HCT116 (cell line): ENCODE results near the gene ABCC5. TPM values are rescaled to one million over a fixed set of nuclear protein-coding genes. Genes with fewer than 3 reads are reported as not detected.
"Not testable (repeated sequence)": the region's sequence is repeated elsewhere in the genome, so short reads cannot be mapped to it uniquely, and the experiment has no call there.

Source experiments
- ATAC-seq: fragments of 200-7000 bp; cut with Tn5 transposase; 2 replicates; pipeline ENCODE4 v1.9.1; 2020; ENCODE audit warnings: mild to moderate bottlenecking, moderate library complexity
- BruUV-seq: library from RNA; stranded (reverse); fragments of 400-500 nt; replicated peaks from 2 replicates; lab custom pipeline; 2021; lab: Mats Ljungman, UMichigan
- CTCF ChIA-PET: fragments of 300-600 bp; sonication (Branson Sonifier 250); formaldehyde crosslinking; loops from one replicate; lab custom pipeline; 2021; ENCODE audit warnings: antibody characterized with exemption; lab: Charles Lee
- POLR2A ChIA-PET: fragments of 300-600, 350-600 bp; sonication (Branson Sonifier 250); formaldehyde crosslinking; loops from one replicate; lab custom pipeline; 2021; ENCODE audit warnings: antibody characterized with exemption; lab: Charles Lee
- RAD21 ChIA-PET, 2 experiments: fragments of 300-600 bp; sonication (Branson Sonifier 250); formaldehyde crosslinking; loops; one replicate each; lab custom pipeline; 2023; ENCODE audit warnings: low total read pairs in 2 of 2; ENCODE audit not compliant: uncharacterized antibody in 2 of 2, unreplicated experiment in 2 of 2, low non-redundant PET in 1 of 2; lab: Charles Lee
- DNase-seq: peaks from one replicate; pipeline ENCODE4 v3.0.0-alpha.2; 2010; ENCODE audit warnings: low read depth, low spot score
- H2AFZ ChIP-seq: fragments of 200-600 bp; shearing (Covaris generic), sonication (generic); 2 replicates; pipeline ENCODE4 v1.6.1; 2017; ENCODE audit warnings: low read depth, mixed run types, mixed read lengths, antibody characterized with exemption, low read length; ENCODE audit not compliant: poor library complexity, severe bottlenecking
- H3K27ac ChIP-seq: 2 replicates; pipeline ENCODE4 v1.5.1; 2012; ENCODE audit warnings: low read depth, low read length
- H3K27me3 ChIP-seq: fragments of 200-600 bp; sonication (generic); 2 replicates; pipeline ENCODE4 v1.6.1; 2016; ENCODE audit warnings: mixed run types, low read length, mixed read lengths; ENCODE audit not compliant: insufficient read depth
- H3K36me3 ChIP-seq, 2 experiments: fragments of 200-500 bp in 1 of 2; fragments of 200-600 bp in 1 of 2; sonication (Bioruptor generic) in 1 of 2; sonication (generic) in 1 of 2; 2 replicates each; pipeline versions ENCODE4 v1.5.1 to v1.6.1; 2014 to 2016; ENCODE audit warnings: low read length in 2 of 2, inconsistent platforms in 1 of 2, mixed read lengths in 1 of 2, mixed run types in 1 of 2; ENCODE audit not compliant: insufficient read depth in 2 of 2, control insufficient read depth in 1 of 2
- H3K4me1 ChIP-seq, 2 experiments: fragments of 200-600 bp in 1 of 2; sonication (generic) in 1 of 2; 2 replicates each; pipeline versions ENCODE4 v1.5.1 to v1.6.1; 2012 to 2017; ENCODE audit warnings: low read length in 2 of 2, inconsistent platforms in 1 of 2, mild to moderate bottlenecking in 1 of 2, mixed read lengths in 1 of 2, mixed run types in 1 of 2, moderate library complexity in 1 of 2; ENCODE audit not compliant: insufficient read depth in 2 of 2, control insufficient read depth in 1 of 2
- H3K4me2 ChIP-seq: fragments of 200-600 bp; sonication (generic); 2 replicates; pipeline ENCODE4 v1.6.1; 2017; ENCODE audit warnings: mixed run types, low read length, mixed read lengths
- H3K4me3 ChIP-seq, 2 experiments: fragments of 200-600 bp in 1 of 2; sonication (generic) in 1 of 2; replicated peaks in 1 of 2; 2 replicates each; pipeline ENCODE4 v1.5.1; 2011 to 2016; ENCODE audit warnings: low read length in 2 of 2, control low read depth in 1 of 2, low read depth in 1 of 2, mild to moderate bottlenecking in 1 of 2, mixed read lengths in 1 of 2, mixed run types in 1 of 2
- H3K79me2 ChIP-seq: fragments of 200-600 bp; sonication (generic); 2 replicates; pipeline ENCODE4 v1.6.1; 2017; ENCODE audit warnings: mild to moderate bottlenecking, mixed run types, low read length, moderate library complexity, mixed read lengths; ENCODE audit not compliant: insufficient read depth
- H3K9ac ChIP-seq: fragments of 200-600 bp; sonication (generic); 2 replicates; pipeline ENCODE4 v1.6.1; 2016; ENCODE audit warnings: low read length, mixed read lengths
- H3K9me2 ChIP-seq: fragments of 200-600 bp; sonication (generic), shearing (Covaris generic); 2 replicates; pipeline ENCODE4 v1.6.1; 2017; ENCODE audit warnings: mixed run types, mild to moderate bottlenecking, moderate library complexity; ENCODE audit not compliant: insufficient read depth
- H3K9me3 ChIP-seq, 2 experiments: fragments of 200-500 bp in 1 of 2; fragments of 200-600 bp in 1 of 2; sonication (Bioruptor generic) in 1 of 2; sonication (generic) in 1 of 2; 2 replicates each; pipeline ENCODE4 v1.6.1; 2014 to 2017; ENCODE audit warnings: low read length in 2 of 2, mixed read lengths in 2 of 2, inconsistent platforms in 1 of 2, low read depth in 1 of 2, mild to moderate bottlenecking in 1 of 2, mixed run types in 1 of 2, moderate library complexity in 1 of 2; ENCODE audit not compliant: control insufficient read depth in 1 of 2, insufficient read depth in 1 of 2
- H4K20me1 ChIP-seq: fragments of 200-600 bp; sonication (generic), shearing (Covaris generic); 2 replicates; pipeline ENCODE4 v1.6.1; 2017; ENCODE audit warnings: mixed run types, mild to moderate bottlenecking, moderate library complexity; ENCODE audit not compliant: insufficient read depth
- EGR1 ChIP-seq: IDR thresholded peaks from 2 replicates; pipeline ENCODE4 v1.6.1; 2012; ENCODE audit warnings: low read depth
- EZH2 ChIP-seq: fragments of 200-600 bp; sonication (generic); IDR thresholded peaks from 2 replicates; pipeline ENCODE4 v1.6.1; 2017; ENCODE audit warnings: antibody characterized with exemption, mixed run types
- EZH2phosphoT487 ChIP-seq: fragments of 200-600 bp; IDR thresholded peaks from 2 replicates; pipeline ENCODE4 v1.6.1; 2018; ENCODE audit warnings: antibody characterized with exemption, borderline replicate concordance
- RAD21 ChIP-seq: IDR thresholded peaks from 2 replicates; pipeline ENCODE4 v1.6.1; 2012; ENCODE audit warnings: low read depth, mild to moderate bottlenecking
- REST ChIP-seq: IDR thresholded peaks from 2 replicates; pipeline ENCODE4 v1.6.1; 2012; ENCODE audit warnings: low read depth
- SIN3A ChIP-seq: IDR thresholded peaks from 2 replicates; pipeline ENCODE4 v1.6.1; 2012; ENCODE audit warnings: low read depth
- SRF ChIP-seq: IDR thresholded peaks from 2 replicates; pipeline ENCODE4 v1.6.1; 2012; ENCODE audit warnings: low read depth
- ZBTB33 ChIP-seq: IDR thresholded peaks from 2 replicates; pipeline ENCODE4 v1.6.1; 2011; ENCODE audit warnings: mild to moderate bottlenecking, low read length, moderate library complexity; ENCODE audit not compliant: insufficient replicate concordance; ENCODE audit errors: extremely low read depth
- intact Hi-C: fragments of 100-400 bp; cut with micrococcal nuclease; formaldehyde crosslinking; loops from 2 replicates; pipeline ENCODE4 v1.10.0; 2022
- total RNA-seq: library from RNA; stranded (reverse); gene quantifications from one replicate; pipeline ENCODE4 v1.2.1, GENCODE V29; 2021; ENCODE audit not compliant: unreplicated experiment
- TF ChIP-seq, protein P1 (sequence below): IDR thresholded peaks from 2 replicates; pipeline ENCODE4 v1.6.1; 2012
- TF ChIP-seq, protein P2 (sequence below), 3 experiments: fragments of 200-600 bp in 1 of 3; sonication (generic) in 1 of 3; IDR thresholded peaks in 2 of 3; conservative IDR thresholded peaks in 1 of 3; 2 replicates each; pipeline ENCODE4 v1.5.1; 2012 to 2017; ENCODE audit warnings: low read depth in 2 of 3, low read length in 2 of 3, antibody characterized with exemption in 1 of 3, borderline replicate concordance in 1 of 3, control low read depth in 1 of 3, mild to moderate bottlenecking in 1 of 3, mixed read lengths in 1 of 3, mixed run types in 1 of 3, moderate library complexity in 1 of 3; ENCODE audit not compliant: insufficient read depth in 1 of 3

ABCC5 gene
- total RNA-seq, 1 experiment from 2014 or later: 16.9 TPM

GRCh38 chr3:183878071-183878470, 139.6 kb downstream of the ABCC5 start:
- ChIA-PET CTCF (no interaction called here), RAD21 (no interaction called here), POLR2A (no interaction called here)
- intact Hi-C loops: no loop called here
- no peak overlapping the region for H3K9ac ChIP-seq
- H2AFZ ChIP-seq: no peak overlapping the region
- H3K4me2 ChIP-seq: no peak overlapping the region
- H3K9me3 ChIP-seq: no peaks in the 10 kb centered on the region
- H3K27ac ChIP-seq: no peak overlapping the region
- ATAC-seq: no peak
- no peaks in the 10 kb centered on the region for H4K20me1 ChIP-seq
- H3K4me3 ChIP-seq: no peak overlapping the region
- TF ChIP-seq ZBTB33 (no peak), EZH2 (no peak), EZH2phosphoT487 (no peak), SIN3A (no peak), EGR1 (no peak), SRF (no peak), RAD21 (no peak), REST (no peak)
- TF ChIP-seq, protein P1, sequence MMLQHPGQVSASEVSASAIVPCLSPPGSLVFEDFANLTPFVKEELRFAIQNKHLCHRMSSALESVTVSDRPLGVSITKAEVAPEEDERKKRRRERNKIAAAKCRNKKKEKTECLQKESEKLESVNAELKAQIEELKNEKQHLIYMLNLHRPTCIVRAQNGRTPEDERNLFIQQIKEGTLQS: no peak
- TF ChIP-seq, protein P2, sequence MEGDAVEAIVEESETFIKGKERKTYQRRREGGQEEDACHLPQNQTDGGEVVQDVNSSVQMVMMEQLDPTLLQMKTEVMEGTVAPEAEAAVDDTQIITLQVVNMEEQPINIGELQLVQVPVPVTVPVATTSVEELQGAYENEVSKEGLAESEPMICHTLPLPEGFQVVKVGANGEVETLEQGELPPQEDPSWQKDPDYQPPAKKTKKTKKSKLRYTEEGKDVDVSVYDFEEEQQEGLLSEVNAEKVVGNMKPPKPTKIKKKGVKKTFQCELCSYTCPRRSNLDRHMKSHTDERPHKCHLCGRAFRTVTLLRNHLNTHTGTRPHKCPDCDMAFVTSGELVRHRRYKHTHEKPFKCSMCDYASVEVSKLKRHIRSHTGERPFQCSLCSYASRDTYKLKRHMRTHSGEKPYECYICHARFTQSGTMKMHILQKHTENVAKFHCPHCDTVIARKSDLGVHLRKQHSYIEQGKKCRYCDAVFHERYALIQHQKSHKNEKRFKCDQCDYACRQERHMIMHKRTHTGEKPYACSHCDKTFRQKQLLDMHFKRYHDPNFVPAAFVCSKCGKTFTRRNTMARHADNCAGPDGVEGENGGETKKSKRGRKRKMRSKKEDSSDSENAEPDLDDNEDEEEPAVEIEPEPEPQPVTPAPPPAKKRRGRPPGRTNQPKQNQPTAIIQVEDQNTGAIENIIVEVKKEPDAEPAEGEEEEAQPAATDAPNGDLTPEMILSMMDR (IDR thresholded peaks at IDR 0.05 in 2 of 3, conservative IDR thresholded peaks at IDR 0.05 in 1 of 3; ENCODE audit: borderline replicate concordance in 1 of 3, insufficient read depth in 1 of 3, low read depth in 2 of 3, low read length in 2 of 3): no peak
- no peak for DNase-seq
- BruUV-seq: no TSS peak
- no peaks in the 10 kb centered on the region for H3K27me3 ChIP-seq
- peaks cover 96% of the 10 kb centered on the region for H3K79me2 ChIP-seq
- peaks cover 4 to 9% of the 10 kb centered on the region in 2 experiments; a peak in 3 of 4 replicates for H3K4me1 ChIP-seq
- no peaks in the 10 kb centered on the region for H3K9me2 ChIP-seq
- 0 out of 4 replicates have a peak, but pooled peaks cover 0 to 2% of the 10 kb centered on the region in 2 experiments for H3K36me3 ChIP-seq

GRCh38 chr3:183877227-183877626, 140.5 kb downstream of the ABCC5 start:
- CTCF ChIA-PET, ATAC-seq, RAD21 ChIA-PET, H3K27me3 ChIP-seq, H3K9ac ChIP-seq, H4K20me1 ChIP-seq, DNase-seq, intact Hi-C loops, BruUV-seq, H3K36me3 ChIP-seq, H3K4me1 ChIP-seq, H3K4me3 ChIP-seq, H3K4me2 ChIP-seq, POLR2A ChIA-PET, H3K9me2 ChIP-seq, H3K9me3 ChIP-seq, H3K27ac ChIP-seq, H2AFZ ChIP-seq: not testable (repeated sequence)
- H3K79me2 ChIP-seq: peaks cover 96% of the 10 kb centered on the region
